Adrenal gland (tissue), 5 donors: ENCODE data around the gene TCEA2.

Source experiments
- CTCF ChIP-seq, 6 experiments: fragments of 450-650 bp in 4 of 6; fragments of 200-600 bp in 2 of 6; sonication (generic) in 1 of 6; IDR thresholded peaks; 1 replicate in 5 of 6; 2 replicates in 1 of 6; pipeline versions ENCODE4 v1.5.1 to v1.8.0; 2016 to 2021; ENCODE audit warnings: antibody characterized with exemption in 6 of 6, mild to moderate bottlenecking in 2 of 6, moderate library complexity in 1 of 6
- POLR2A ChIP-seq, 2 donors: fragments of 450-650 bp; IDR thresholded peaks; one replicate each; pipeline ENCODE4 v1.6.1; 2017; ENCODE audit warnings: antibody characterized with exemption in 2 of 2, mild to moderate bottlenecking in 2 of 2, moderate library complexity in 1 of 2
- donor health status: DM: no; HTN: no; CAD: no.

GRCh38 chr20:64035933-64036345, 27.1 kb upstream of the TCEA2 start, which contains the start of gene C20orf204:
- TF ChIP-seq CTCF (IDR thresholded peaks at IDR 0.05) (no peak), POLR2A (IDR thresholded peaks at IDR 0.05) (no peak)
